AG08395 (cell line): ENCODE measurements around the gene PDE6A.
"Not testable (repeated sequence)": the region's sequence is repeated elsewhere in the genome, so short reads cannot be mapped to it uniquely, and the experiment has no call there.

Source experiments
- DNase-seq: peaks from one replicate; pipeline ENCODE4 v3.0.0; 2012; ENCODE audit warnings: mixed read lengths, low spot score

PDE6A gene

GRCh38 chr5:149953436-149954121 is 9.0 kb upstream of the PDE6A start:
- no peak for DNase-seq

- DNase-seq: no peak
These were observed 6.7 kb upstream of the PDE6A start for GRCh38 chr5:149951138-149951749.

GRCh38 chr5:149948993-149949392 is 4.4 kb upstream of the PDE6A start:
- no peak for DNase-seq

- DNase-seq: no peak
These were observed 1.5 kb upstream of the PDE6A start for GRCh38 chr5:149946118-149946517.

- not testable (repeated sequence) for DNase-seq
These were observed 1.2 kb downstream of the PDE6A start for GRCh38 chr5:149943177-149943949.

GRCh38 chr5:149942741-149943169 is 1.8 kb downstream of the PDE6A start:
- not testable (repeated sequence) for DNase-seq

- DNase-seq: no peak
These were observed 2.4 kb downstream of the PDE6A start for GRCh38 chr5:149942199-149942598.

- no peak for DNase-seq
These were observed 2.8 kb downstream of the PDE6A start for GRCh38 chr5:149941795-149942194.

GRCh38 chr5:149940941-149941644 is 3.5 kb downstream of the PDE6A start:
- no peak for DNase-seq

- DNase-seq: no peak
These were observed 4.5 kb downstream of the PDE6A start for GRCh38 chr5:149940077-149940574.

GRCh38 chr5:149939546-149939945 is 5.0 kb downstream of the PDE6A start:
- DNase-seq: no peak

- DNase-seq: peak; percentile 86
These were observed 5.7 kb downstream of the PDE6A start for GRCh38 chr5:149938791-149939358.

GRCh38 chr5:149938279-149938678 is 6.3 kb downstream of the PDE6A start:
- DNase-seq: peak; percentile 35

- no peak for DNase-seq
These were observed 7.0 kb downstream of the PDE6A start for GRCh38 chr5:149937610-149938009.

GRCh38 chr5:149936700-149937091 is 7.9 kb downstream of the PDE6A start:
- no peak for DNase-seq

GRCh38 chr5:149936044-149936699 is 8.4 kb downstream of the PDE6A start:
- no peak for DNase-seq

GRCh38 chr5:149935431-149935901 is 9.1 kb downstream of the PDE6A start:
- DNase-seq: no peak

- no peak for DNase-seq
These were observed 11.9 kb downstream of the PDE6A start for GRCh38 chr5:149932445-149933350.

GRCh38 chr5:149931992-149932436 is 12.6 kb downstream of the PDE6A start:
- no peak for DNase-seq
